Activated CD4-positive, CD25-positive, alpha-beta regulatory T cell treated with anti-CD3 and anti-CD28 coated beads, Interleukin-2, amount 50 U/mL, for 16 hours (primary cell): ENCODE data around the gene UPP1.

ENCODE experiments used
- DNase-seq: peaks from one replicate; pipeline ENCODE4 v3.0.0-alpha.2; 2020; ENCODE audit warnings: low read depth, low spot score

Gene UPP1

DNA sequence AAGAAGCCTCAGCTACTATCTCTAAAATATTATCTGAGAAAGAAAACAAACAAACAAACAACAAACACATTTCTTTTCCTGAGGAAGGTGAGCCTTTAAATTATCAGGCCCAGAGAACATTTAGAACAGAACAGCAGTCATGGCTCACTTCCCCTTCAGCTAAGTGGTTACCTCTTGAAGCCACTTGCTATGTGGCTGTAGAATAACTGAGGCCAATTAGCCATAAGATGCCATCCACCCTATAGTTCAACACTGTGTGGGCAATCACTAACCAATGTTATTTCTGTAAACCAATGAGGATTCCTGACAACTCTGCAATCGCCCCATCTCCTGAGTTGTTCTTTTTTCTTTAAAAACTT is 3.7 kb upstream of the UPP1 start:
- DNase-seq, result no peak

DNA sequence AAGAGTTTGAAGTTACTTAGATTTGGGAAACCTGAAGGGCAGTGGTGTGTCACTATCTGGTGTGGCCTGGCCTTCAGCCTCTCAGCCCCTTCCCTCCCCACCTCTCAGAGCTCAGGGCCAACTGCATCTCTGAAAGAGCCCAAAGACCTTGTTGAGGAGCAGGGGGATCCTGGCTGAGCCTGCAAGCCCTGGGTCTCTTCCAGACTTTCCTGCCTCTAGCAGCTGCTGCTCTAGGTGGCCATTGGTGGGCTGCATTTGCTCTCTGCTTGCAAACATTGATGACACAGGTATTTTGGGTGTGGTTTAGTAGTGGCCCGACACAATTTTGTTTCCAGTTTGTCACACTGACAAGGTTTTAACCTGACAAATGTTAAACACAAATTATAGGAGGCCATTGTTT is 3.1 kb upstream of the UPP1 start:
- DNase-seq, result no peak

DNA sequence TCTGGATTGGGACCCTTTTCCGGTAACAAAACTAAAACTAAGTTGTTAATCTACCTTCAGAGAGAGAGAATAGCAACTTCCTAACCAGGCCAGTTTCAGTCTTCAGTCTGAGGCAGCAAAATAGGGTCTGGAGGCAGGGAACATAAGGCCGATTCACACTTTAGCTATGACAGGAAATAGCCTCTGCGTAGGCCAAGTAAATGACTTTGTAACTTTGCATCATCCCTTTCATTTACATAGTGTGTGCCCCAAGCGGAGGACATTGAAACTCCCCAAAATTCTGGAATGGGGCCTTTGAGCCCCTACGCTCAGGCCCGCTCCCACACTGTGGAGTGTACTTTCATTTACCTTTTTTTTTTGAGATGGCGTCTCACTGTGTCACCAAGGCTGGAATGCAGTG is 1.7 kb upstream of the UPP1 start:
- no peak for DNase-seq

GRCh38 chr7:48088559-48089045 is 463 bp upstream of the UPP1 start:
- DNase-seq, result no peak

- DNase-seq, result no peak
These were observed 1.2 kb downstream of the UPP1 start for GRCh38 chr7:48090095-48090805.

DNA sequence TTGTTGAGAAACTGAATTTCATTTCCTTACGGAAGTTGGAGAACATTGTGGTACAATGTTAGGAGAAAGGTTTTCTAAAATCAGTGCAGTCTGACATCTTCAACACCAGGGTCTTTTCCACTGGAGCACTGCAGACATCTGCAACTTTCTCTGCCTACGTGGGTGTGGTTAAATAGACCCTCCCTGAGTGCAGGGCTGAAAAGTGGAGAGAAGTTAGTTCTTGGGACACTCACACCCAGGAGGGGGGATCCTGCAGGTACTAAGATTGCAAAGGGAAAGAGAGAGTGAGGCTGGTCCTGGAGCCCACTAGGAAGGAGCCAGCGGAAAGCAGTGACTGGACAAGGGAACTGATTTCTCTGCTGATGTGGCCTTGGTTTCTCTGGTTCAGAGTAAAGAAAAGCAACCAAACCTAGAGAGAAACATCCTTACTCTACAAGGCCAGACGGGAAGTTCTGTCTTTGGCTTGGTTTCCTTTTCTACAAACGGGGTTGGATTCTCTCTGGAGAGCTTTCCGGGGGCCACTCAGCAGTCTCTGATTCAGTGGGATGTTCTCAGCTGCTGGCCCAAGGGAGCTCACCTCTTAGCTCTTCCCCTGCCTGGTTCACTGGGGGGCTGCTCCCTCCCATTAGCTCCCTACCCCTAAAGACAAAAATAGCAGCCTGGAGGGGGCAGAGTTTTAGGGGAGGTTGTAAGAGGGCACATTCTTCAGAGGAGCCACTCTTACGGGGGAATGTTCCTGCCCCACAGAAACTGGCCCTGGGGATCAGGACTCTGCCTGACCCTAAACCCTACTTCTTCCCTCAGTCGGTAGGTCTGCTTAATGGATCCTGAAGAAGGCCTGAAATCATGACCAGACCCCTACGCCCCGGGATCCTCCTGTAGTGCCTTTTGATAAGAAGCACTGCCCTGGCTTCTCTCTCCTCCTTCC is 2.7 kb downstream of the UPP1 start:
- DNase-seq, result no peak

DNA sequence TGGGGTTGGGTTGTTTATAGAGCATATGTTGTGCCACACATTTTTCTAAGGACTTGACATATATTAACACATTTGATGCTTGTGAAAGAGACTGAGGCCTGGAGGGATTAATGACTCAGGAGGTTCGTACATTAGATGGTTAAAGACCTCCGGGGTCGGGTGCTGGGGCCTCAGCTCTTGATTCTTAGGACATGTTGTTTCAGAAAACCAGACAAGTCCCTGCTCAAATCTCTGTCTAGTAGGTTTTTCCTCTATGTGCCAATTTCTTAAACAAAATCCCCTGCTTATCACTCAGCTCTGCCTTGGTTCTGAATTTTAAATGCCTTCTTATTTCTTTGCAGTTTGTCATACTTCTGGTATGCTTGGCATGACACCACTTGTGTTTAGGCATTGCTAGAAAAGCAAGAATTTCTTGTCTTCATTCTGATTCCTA is 5.8 kb downstream of the UPP1 start:
- DNase-seq, result no peak

DNA sequence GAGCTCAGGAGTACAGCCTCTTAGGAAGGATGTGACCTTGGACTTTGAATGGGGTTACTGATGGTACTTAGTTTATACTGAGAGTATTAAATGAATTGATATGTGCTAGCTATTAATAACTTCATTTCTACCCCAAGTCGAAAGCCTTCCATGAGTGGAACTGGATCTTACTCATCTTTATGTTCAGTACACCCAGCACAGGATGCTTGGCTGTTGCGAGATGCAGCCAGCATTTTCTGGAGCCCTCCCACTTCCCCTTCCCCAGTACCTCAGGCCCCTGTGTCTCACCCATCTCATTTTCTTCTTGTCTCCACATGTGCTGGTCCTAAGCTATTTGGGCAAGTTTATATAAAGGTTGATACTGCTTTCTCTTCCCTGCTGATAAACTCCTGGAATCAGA is 7.2 kb downstream of the UPP1 start:
- no peak for DNase-seq

GRCh38 chr7:48097521-48098231 is 8.6 kb downstream of the UPP1 start:
- DNase-seq, result no peak

DNA sequence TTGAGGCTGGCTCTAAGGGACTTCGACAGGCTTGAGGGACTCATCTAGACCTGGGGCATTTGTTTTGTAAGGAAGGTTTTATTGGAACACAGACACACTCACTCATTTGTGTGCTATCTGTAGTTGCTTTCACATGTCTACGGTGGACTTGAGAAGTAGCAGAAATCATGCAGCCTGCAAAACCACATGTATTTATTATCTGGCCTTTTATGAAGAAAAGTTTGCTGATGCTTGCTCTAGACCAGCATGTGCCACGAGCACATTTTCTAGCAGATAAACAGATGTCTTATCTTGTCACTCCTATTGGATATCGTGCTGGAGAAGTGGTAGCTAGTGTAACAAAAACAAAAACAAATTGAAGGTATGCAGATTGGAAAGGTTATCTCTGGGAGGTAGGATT is 9.8 kb downstream of the UPP1 start:
- DNase-seq, result no peak

GRCh38 chr7:48099781-48100180 is 10.7 kb downstream of the UPP1 start:
- DNase-seq, result no peak

DNA sequence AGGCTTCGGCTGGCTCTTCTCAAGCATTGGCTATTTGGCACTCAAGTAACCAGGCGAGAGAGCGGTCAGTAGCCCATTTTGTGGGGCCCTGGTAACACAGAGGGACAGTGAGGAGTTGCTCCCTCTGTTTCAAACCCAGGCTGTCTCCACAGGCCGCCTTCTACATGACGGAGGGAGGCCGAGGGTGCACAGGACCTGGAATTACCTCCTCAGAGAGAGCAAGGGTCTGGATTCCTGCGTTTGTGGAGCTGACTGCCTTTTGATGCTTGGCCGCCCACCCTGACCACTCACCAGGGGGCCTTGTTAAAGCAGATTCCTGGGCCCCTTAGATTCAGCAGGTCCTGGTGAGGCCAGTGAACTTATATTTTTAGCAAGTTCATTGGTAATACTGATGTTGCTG is 12.3 kb downstream of the UPP1 start:
- no peak for DNase-seq

- no peak for DNase-seq
These were observed 12.9 kb downstream of the UPP1 start for GRCh38 chr7:48101968-48102367.

GRCh38 chr7:48102530-48102929 is 13.5 kb downstream of the UPP1 start:
- DNase-seq, result no peak

DNA sequence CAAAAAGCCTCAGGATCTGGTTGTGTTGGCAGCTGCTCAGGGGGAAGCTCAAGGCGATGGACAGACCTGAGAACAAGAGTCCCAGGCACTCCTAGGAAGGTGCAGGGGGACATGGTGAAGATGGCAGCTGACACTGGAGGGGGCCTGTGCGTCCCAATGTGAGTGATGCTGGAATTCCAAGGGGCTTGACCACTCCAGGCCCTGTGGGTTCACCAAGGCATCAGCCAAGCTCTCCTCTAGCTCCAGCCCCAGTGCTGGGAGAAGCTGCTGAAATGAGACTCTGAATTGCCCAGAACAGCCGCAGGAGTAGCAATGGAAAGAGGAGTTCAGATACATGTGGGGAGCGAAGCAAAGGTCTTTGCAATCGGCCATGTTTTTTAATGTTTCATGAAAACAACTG is 16.0 kb downstream of the UPP1 start:
- no peak for DNase-seq

- DNase-seq, result no peak
These were observed 18.0 kb downstream of the UPP1 start for GRCh38 chr7:48106906-48107659.

- DNase-seq, result no peak
These were observed 18.9 kb downstream of the UPP1 start for GRCh38 chr7:48107926-48108472.

GRCh38 chr7:48108959-48109847 is 20.1 kb downstream of the UPP1 start:
- no peak for DNase-seq

- peak; percentile 80 for DNase-seq
These were observed 21.0 kb downstream of the UPP1 start for GRCh38 chr7:48109848-48110663.
